Measurements from ENCODE around the gene MAPK1IP1L.
"Not testable (repeated sequence)": the region's sequence is repeated elsewhere in the genome, so short reads cannot be mapped to it uniquely, and the experiment has no call there.

MAPK1IP1L gene

DNA sequence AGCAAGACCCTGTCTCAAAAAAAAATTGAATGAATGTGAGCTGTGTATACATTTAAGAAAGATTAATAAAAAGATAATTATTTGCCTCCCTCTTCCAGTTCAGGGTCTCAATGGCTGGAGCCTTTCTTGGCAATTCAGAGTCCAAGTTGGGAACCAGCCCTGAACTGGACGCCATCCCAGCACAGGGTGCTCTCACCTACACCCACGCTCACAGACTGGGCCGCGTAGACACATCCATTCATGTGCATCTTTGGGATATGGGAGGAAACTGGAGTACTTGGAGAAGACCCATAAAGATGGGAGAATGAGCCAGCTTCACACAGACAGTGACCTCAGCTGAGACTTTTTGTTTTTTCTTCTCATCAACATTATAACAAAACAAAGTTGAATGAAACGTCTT, 6.5 kb downstream of the MAPK1IP1L start:
- no peak for DNase-seq

- DNase-seq: no peak
These were observed 7.9 kb downstream of the MAPK1IP1L start for GRCh38 chr14:55059333-55059732.

DNA sequence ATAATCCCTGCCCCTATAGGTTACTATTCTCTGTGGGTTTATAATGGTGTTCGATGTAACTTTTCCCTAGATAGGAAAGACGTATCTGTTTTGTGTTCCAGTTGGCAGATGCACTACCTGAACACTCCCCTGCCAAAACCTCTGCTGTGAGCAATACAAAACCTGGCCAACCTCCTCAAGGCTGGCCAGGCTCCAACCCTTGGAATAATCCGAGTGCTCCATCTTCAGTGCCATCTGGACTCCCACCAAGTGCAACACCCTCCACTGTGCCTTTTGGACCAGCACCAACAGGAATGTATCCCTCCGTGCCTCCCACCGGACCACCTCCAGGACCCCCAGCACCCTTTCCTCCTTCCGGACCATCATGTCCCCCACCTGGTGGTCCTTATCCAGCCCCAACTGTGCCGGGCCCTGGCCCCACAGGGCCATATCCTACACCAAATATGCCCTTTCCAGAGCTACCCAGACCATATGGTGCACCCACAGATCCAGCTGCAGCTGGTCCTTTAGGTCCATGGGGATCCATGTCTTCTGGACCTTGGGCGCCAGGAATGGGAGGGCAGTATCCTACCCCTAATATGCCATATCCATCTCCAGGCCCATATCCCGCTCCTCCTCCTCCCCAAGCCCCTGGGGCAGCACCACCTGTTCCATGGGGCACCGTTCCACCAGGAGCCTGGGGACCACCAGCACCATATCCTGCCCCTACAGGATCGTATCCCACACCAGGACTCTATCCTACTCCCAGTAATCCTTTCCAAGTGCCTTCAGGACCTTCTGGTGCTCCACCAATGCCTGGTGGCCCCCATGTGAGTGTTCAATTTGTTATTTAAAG, 11.3 kb downstream of the MAPK1IP1L start:
- no peak for DNase-seq

DNA sequence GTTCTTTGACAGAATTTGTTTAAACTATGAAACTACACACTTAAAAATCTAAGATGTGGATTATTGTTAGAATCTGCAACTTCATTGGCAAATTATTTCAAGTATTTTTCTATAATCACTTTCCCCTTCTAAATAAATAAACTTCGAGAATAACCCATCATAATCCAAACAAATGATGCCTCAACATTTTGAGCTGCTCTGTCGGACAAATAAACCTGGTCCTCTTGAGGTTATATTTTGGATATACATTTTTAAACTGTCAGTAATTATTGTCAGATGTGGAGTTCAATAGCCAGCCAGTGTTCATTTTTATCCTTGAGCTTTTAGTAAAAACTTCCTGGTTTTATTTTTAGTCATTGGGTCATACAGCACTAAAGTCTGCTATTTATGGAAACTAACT, 13.4 kb downstream of the MAPK1IP1L start:
- not testable (repeated sequence) for DNase-seq

GRCh38 chr14:55065411-55065810, 14.0 kb downstream of the MAPK1IP1L start:
- no peak for DNase-seq

- no peak for DNase-seq
These were observed 14.8 kb downstream of the MAPK1IP1L start for GRCh38 chr14:55066223-55066622.

- no peak for DNase-seq
These were observed 19.5 kb downstream of the MAPK1IP1L start for GRCh38 chr14:55070981-55071411.

DNA sequence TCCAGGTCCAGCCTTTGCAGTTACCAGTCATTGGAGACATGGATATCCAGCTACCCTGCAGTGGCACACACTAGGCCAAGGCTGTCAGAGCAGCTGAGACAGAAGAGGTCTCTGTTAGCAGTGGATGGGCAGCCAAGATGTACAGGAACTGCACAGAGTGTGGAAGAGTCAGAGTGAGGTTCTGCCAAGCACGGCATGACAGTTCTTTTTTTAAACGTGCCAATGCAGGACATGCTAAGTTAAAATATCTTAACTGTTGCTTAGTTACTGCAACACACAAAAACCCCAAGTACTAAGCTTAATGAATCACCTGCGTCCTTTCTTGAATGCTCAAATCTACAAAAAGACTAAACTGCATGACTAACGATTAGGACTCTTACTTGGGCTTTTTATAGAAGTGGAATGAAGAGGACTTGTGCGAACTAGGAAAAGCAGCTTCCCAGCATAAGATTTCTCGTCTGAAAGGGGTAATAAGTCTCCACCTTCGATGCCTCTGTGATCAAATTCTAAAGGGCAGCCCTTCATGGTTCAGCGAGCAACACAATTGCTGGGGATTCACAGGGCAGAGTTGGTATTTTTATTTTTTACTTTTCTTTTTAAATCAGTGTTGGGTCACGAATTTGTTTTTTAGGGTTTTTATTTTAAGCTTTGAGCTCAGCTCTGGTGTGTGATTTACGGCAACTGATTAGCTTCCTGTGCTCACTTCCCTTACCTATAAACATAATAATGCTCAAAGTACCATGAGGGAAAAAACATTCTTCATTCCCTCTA, 20.6 kb downstream of the MAPK1IP1L start:
- DNase-seq: peak; percentile 19

GRCh38 chr14:55073856-55074255, 22.4 kb downstream of the MAPK1IP1L start:
- no peak for DNase-seq

DNA sequence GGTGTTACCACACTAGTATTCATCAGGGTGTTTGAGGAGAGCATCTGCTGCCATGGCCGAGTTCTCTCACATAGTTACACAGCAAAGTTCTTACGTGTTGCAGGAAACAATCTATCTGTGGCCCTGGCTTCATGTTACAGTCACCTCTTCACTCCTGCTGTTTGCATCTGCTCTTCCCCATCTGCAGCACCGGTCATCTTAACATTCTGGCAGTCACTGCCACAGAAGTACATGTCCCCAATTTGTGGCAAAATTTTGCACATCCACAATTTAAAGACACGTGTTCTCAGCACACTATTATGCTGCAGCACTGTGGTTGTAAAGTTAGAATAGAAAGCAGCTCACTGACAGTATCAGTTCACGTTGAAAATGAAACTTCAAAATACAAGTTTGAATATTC, 23.2 kb downstream of the MAPK1IP1L start:
- DNase-seq: no peak

GRCh38 chr14:55075628-55076175, 24.3 kb downstream of the MAPK1IP1L start:
- no peak for DNase-seq

DNA sequence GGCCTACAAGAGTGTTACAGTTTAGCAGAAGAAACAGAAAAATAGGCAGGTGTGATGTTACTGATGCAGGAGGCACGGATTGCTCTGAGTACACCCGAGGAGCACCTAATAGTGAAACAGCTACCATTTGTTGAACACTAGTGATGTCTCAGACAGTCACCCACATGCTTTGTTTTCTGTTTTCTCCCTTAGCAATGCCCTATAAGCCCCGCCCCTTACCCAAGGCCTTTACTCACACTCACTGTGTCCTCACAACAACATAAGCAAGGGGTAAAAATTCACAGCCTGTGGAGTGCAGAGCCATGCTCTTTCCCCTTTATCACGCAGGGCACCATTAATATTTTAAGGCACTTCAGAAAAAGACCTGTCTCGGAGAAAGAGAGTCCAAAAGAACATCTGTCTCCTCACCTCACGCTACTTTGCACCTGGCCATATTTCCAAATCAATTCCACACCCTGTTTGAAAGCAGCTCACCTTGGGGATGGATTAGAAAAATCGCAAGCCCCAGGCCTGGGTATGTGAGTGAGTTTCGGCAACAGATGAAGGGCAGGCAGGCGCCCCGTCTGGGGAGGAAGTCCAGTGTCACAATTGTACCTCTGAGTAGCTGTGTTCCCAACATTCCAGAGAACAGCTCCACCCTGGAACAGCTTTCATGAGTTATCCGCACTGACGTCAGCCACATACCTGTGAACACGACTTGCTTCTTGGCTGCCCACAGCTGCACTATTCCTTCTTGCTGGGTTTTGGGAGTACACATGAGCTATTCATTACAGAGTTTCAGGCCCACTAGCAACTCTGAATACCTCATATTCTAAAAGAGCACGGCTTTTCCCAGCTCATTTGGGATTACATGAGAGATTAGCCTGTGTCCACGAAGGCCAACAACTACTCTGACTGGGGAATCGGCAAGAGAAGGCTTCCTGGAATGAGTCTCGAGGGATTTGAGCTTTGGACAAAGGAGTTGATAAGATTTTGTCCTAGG, 26.0 kb downstream of the MAPK1IP1L start:
- peak; percentile 44 for DNase-seq

DNA sequence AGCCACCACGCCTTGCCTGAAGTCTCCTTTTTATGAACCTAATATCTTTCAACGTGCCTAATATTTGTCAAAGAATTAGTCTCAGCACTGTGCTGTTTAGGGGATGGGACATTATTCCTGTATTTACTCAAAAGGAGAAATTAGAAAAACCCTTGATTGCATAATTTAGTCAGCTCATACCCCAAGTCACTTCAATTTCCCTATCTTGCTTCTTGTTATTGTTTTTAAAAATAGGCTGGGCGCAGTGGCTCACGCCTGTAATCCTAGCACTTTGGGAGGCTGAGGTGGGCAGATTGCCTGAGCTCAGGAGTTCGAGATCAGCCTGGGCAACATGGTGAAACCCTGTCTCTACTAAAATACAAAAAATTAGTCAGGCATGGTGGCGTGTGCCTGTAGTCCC, 28.5 kb downstream of the MAPK1IP1L start:
- DNase-seq: not testable (repeated sequence)

DNA sequence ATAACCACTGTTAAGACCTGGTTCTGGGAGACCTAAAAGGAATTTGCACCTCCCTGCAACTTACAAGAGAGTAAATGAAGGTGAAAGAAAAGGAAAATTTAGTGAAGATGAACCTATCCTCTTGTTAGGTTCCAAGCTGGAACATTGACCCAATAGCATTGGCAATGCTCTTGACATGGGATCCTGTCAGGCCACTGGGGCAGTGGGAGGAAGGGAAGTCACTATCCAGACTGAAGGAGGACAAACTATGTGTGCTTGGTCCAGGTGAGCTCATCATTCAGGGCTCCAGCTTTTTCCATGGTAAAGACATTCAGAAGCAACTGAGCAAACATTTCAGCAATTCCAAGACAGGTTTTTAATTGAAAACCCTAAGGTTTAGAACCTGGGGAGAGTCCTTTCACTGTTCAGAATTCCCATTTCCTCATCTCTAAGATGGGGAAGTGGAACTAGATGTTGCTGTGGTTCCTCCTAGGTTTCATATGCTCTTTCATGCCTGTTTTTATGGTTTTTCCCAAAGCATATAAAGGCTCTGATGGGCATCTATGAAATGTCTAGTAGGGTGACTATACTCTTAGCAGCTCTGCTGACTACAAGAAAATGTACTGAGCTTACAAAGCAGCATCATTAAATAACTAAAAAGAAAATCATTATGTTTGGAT, 33.1 kb downstream of the MAPK1IP1L start:
- DNase-seq: no peak

DNA sequence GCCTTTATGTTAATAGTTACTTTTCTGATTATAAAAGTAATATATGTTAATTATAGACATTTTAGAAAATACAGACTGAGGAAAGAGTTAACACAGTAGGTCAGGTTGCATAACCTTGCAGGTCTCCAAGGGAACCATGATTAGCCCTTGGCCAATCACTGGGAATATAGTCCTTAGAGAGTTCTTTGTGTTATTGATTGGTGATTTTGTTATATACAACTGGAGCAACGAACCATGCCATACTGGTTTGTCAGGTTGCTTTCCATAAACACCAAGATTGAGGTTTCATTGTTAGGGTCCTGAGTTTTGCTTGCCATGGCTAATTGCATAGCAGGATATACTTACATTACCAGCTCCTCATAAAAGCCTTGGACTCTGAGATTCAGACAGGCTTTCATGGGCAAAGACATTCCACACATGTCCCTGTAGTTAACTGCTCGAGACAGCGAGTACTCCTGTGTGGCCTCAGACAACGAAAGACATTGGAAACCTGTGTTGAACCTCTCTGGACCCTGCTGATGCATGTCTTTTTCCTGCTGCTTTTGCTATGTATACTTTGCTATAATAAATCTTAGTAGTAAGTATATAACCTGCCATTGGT, 33.7 kb downstream of the MAPK1IP1L start:
- no peak for DNase-seq

DNA sequence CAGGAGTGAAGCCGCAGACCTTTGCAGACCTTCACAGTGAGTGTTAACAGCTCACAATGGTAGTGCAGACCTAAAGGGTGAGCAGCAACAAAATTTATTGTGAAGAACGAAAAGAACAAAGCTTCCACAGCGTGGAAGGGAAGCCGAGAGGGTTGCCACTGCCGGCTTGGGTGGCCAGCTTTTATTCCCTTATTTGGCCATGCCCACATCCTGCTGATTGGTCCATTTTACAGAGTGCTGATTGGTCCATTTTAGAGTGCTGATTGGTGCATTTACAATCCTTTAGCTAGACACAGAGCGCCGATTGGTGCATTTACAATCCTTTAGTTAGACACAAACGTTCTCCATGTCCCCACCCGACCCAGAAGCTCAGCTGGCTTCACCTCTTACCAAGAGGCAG, 35.5 kb downstream of the MAPK1IP1L start:
- no peak for DNase-seq

- no peak for DNase-seq
These were observed 36.9 kb downstream of the MAPK1IP1L start for GRCh38 chr14:55088356-55088755.

DNA sequence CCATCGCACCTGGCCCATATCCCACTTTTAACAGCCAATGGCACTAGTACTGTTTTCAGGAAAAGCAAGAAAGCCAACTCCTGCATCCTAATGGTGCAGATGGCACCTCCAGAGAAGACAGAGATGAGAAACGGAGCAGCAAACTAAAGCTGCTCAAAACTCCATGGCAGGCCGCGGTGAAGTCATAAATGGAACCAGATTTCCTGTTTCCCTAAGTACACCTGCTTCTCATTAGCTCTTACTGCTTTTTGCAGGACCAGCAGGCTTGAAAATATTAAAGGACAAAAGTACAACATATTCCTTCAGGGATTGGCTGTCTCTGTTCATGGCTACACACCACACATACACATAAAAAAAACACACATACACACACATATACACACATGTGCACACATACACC, 40.9 kb downstream of the MAPK1IP1L start:
- no peak for DNase-seq

- DNase-seq: no peak
These were observed 43.1 kb downstream of the MAPK1IP1L start for GRCh38 chr14:55094292-55095157.

GRCh38 chr14:55097881-55098560, 46.6 kb downstream of the MAPK1IP1L start:
- peak; percentile 57 for DNase-seq
